GM21717 (cell line): ENCODE results near the gene LRRC4.

ENCODE experiments used
- ATAC-seq: cut with Tn5 transposase; IDR thresholded peaks from one replicate; pipeline ENCODE4 v1.9.1; 2021; ENCODE audit warnings: mild to moderate bottlenecking, moderate library complexity; ENCODE audit not compliant: unreplicated experiment

LRRC4 gene

DNA sequence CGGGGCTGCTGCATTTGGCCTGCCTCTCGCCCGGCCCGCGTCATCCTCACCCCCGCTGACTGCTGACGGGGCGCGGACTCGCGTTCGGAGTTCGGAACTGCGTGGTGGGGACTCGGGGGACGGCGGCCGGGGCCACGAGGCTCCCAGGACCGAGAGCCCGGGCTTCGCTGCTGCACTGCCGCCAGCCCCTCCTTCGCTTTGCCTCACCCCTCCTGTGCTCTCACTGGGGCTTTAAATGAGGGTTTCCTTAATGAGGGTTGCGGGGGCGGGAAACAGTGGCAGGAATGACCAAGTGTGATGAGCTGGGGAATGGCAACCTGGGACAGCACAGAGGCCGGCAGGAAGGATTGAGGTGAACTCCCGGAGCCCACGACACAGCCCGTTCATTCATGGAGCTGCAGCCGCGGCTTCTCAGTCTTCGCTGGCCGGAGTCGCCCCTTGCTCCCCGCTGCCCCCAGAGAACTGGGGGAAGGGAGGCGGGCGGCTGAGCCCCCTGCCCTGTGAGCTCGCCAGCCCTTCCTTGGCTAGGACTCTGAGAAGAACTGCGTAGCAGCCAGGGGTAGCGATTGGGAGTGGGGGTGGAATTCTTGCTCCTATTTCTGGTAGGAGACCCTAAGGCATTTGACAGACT, 1.5 kb upstream of the LRRC4 start:
- ATAC-seq = no peak

DNA sequence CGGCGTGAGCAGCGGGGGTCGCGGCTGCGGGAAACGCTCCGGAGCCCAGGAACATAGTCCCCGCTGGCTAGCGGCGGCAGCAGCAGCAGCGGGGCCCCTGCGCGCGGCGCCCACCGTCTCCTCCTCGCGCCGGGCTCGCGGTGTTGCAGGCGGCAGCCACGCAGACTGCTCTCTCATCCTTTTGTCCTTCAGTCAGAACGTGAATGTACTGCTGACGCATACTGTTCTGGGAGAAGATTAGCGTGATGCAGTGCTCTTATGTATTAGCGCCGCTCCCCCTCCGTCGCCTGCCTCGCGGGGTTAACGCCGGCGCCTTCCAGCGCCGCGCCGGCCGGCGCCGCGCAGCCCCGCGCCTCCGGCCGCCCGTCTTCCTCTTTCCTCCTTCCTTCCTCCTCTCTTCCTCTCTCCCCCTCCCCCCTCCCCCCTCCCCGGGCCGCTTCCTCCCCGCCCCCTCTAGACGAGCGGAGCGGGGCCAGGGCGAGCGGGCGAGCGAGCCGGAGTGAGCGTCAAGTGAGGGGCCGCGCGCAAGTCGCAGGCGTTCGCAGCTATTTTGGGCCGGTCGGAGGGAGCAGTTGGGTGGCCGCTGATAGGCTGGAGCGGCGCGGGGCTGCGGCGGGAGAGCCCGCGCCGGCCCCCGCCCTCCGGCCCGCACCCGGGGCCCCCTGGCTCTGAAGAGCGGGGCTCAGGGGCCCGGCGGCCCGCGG, 816 bp upstream of the LRRC4 start:
- ATAC-seq = peak; percentile 55

DNA sequence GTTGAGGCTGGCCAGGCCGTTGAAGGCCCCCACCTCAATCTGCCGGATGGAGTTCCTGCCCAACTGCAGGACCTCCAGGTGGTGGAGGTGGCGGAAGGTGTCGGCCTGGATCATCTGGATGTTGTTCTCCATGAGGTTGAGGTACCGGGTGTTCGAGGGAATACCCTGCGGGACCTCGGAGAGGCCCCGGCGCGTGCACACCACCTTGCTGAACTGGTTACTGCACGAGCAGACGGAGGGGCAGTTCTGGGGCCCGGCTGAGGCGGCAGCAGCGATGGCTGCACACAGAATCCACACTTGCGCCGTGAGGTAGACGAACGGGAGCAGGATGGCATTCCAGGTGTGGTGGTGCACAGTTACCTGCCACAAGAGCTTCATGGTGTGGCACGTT, 979 bp downstream of the LRRC4 start:
- ATAC-seq = no peak

DNA sequence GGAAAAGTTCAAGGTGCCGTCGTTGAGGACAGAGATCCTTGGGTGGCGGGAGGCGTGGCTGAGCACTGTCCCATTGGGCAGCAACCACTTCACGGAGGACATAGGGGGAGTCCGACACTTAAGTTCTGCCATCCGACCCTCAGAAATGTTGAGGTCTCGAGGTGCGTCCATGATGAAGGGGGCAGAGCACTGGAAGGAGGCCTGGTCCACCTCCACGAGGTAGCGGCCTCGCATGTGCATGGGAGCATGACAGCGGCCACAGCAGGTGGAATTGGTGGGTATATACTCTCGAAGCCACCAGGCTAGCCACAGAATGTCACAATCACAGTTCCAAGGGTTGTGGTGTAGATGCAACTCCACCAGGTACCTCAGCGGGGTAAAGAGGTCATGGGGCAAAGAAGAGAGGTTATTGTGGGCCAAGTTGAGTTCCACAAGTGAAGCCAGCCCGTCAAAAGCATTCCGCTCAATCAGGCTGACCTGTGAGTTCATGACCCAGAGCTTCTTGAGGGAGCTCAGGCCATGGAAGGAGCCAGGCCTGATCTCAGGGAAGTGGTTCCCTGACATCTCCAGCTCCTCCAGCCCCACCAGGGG, 1.7 kb downstream of the LRRC4 start:
- no peak for ATAC-seq

DNA sequence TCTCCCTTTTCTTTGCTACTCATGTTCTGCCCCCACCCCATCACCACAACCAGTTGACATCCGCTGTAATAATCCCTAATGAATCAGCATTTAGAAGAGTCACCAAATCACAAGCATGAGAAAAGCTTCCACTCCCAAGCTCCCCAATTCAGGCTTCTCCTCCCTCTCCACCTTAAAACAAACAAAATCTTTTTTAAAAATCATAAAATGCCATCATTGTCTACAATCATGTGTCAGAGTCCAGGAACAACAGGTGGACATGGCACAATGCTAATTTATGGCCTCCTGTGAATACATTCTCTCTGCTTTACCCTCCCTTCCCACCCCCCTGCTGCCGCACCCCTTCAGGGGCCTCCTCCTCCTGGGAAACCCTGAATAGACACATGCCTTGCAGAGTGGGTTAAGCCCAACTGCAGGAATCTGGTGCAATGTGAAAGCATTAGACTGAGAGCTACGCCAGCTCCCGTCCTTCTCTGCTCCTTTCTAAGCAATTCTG, 3.7 kb downstream of the LRRC4 start:
- no peak for ATAC-seq

DNA sequence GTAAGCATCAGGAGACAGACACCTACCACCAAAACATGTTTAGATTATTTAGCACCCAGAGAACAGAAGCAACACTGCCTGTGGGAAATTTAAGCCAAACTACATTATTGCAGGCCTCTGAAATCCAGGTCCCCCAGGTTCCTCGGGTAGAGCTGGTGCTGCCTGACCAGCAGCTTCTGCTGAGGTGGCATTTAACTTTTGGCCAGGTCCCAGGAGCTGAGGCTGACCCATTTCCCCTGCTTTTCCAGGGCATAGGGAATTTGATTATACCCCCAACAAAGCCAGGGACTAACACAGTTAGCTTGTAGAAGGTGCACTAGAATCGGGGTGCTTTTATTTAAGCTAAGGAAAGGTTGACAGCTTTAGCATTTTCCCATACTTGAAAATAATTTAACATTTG, 4.7 kb downstream of the LRRC4 start:
- ATAC-seq = no peak

DNA sequence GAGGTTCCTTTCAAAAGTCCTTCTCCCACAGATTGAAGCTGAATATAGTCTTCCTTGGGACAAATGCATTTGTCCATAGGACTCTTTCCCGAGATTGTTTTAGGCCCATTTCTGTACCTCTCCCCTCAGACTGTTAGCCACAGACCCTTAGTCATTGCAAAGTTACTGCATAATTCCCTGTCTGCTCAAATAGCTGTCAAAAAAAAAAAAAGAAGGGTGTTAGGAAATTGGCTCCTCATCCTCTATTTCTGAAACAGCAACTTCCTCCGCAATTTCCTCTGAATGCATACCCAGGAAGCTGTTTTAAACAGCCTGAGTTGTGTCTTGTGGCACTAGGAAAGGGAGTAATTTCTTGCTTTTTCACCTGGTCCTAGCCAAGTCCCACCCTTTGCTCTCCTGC, 5.4 kb downstream of the LRRC4 start:
- no peak for ATAC-seq

DNA sequence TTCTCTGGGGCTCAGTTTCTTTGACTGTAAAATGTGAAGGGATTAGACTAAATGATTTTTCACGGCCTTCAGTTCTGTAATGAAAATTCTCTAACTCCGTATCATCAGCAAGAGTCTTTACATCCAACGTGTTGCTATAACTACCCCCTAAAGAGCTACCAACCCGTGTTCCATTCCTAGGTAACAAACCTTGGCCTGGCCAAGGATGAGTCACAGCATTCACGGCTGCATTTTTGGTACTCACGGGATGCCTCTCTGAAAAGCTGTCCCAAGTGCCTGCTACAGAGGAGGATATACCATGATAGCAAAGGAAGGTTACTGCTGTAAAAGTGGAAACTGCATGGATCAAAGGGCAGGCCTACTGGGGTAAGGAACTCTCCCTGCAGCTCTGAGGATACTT, 5.9 kb downstream of the LRRC4 start:
- no peak for ATAC-seq

DNA sequence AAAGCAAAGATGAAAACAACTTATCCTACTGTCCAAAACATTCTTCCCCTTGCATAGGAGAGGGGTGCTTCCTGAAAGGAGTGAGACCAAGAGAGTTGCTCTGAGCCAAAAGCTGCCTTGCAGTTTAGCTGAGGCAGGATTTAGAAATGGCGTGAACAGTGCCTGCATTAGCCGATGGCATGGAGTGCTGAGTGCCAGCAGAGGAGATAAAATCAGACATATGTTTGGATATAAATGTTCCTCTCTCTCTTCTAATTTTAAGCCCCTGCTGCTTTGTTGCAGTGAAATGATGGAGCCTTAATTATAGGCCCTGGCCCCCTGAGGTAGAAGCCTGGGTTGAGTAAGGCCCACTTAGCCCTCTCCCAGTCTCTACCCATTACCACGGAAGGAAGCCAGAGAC, 7.1 kb downstream of the LRRC4 start:
- no peak for ATAC-seq

DNA sequence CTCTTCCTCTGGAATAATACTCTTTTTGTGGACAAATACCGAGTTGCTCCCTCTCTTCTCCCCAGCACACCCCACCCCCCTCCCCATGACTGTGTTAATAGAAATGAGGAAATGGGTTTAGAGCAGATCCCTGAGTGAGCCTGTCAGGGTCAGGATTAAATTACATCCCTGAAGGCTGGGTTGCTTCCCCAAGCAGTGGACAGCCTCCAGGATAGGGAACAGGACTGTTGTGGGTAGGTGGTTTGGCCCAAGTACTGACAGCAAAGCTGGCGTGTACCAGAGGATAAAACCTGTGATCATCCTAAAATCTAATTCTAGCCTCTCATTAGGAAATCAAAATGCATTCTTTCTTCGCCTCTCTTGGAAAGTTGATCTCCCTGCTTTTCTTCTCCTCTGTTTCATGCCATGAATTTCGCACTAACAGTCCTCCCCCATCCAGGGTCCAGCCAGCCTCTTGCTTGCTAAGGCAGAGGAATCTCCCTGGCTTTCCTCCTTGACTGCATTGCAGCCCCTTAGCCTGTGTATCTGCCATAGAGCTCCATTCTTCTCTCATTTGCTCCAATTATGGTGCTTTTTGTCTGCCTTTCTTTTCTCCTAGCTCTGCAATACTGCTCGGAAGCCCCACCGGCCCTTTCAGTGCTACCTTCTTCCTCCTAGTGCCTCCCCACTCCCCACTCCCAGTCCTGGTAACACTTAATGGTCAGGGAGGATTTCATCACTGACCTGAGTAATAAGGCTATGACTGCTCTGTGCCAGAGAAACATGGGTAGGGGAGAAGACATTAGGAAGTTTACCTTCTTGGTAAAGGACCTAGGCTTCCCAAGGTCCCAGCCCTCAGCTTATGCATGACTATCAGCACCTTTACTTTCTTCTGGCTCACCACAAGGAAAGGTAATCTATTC, 8.4 kb downstream of the LRRC4 start:
- no peak for ATAC-seq

DNA sequence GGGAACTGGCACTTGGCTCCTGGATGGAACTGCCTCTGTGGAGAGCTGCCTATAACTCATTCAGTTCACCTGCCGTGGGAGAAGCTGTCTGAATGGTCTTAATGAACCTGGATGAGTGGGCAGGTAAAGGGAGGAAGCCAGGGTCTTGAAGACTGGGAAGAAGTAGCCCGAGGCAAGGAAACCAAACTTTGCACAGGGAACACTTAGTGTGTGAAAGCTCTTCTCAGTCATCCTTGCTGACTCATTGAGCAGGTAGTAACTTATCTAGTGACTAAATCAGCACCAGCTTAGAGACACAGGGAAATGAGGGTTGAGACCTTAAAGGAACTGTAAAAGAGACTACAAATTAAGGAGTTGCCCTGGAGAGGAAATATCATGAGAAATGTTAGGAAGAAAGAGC, 9.9 kb downstream of the LRRC4 start:
- ATAC-seq = no peak

DNA sequence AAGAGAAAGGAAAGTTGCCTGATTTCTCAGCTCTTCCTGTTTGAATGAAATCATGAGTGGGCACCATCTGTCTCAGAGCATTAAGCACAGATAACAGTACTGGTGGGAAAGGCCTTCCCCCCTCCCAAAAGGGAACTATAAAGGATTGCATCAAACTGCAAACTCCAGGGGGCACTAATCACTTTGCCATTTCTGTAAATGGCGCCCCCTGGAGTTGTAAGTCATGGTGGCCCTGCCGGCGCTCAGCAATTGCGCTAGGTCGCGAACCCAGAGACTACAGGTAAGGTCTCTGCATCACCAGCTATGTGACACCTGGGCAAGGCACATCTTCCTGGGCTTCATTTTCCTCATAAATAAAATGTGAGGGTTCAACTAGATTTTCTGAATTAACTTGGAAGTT, 11.1 kb downstream of the LRRC4 start:
- ATAC-seq = no peak

DNA sequence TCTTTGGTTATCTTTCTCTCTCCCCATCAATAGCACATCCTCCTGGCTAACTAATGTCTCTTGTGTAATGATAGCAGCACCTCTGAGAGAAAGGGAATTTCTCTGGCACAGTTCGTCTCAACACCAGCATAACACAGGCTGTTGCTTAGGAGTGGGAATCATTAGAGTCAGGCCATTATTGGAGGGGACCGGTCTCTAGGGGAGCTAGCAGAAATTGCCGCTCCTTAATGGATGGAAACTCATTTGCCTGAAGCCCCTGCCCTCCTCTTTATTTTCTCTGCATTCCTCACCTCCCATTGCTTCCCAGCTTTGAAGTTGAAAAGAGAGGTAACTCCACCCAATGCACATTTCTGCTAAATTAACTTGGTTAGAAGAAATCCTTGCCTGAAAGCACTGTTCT, 11.9 kb downstream of the LRRC4 start:
- ATAC-seq = no peak

DNA sequence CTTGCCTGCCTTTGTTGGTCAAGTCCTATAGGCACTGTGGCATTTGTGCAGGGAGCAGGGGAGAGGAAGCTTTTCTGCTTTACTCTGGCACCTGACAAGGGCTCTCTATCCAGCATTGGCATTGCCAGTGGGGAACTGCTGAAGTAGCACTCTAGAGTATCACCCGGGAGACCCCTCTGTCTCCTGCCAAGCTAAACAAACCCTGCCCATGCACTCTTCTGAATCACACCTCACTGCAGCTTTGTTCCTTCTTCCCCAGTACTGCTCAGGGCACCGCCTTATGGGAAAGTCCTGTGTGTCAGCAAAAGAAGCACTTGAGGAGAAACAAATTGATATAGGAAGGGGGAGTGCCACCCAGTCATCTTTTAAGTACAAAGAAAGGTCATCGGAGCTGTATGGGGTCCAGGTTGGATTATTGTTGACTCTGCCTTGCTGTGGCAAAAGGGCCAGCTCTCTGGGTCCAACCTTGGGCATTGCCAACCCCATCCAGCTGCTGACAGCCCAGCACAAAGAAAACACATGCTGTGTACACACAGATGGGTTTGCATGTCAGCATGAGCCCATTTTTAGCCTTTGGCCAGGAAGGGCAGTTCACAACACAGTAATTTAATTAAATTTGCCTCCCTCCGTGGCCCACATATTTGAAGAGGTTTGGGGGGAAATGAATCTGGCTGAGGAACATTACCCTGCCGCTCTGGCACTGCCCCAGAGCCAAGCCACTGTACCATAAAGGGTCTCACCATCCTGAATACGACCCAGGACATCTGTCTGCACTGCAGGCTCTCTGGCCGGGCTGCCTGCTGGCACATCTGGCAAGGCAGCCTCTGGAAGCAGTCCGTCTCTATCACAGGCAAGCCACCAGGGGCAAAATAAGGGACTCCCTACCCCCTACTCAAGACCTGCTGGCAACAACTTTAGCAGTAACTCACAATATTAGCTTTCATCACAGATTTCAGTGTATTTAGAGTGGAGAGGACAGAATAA, 13.1 kb downstream of the LRRC4 start:
- no peak for ATAC-seq

DNA sequence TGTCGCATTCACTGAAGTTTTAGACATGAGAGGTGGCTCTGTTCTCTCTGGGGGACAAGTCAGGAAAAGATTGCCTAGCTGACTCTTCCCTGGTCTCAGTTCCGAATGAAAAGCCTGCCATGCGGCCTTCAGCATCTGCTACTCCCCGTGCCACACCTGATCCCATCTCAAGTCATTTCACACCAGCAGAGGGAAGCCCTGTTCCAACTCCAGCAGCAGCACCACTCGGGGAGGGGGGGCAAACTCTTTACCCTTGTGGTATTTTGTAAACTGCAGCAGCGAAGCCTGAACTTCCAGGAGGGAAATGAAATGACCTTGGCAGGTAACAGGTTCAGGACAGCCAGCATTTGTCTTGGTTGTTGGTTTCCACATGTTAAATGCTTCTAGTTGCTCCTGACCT, 13.8 kb downstream of the LRRC4 start:
- ATAC-seq = no peak

DNA sequence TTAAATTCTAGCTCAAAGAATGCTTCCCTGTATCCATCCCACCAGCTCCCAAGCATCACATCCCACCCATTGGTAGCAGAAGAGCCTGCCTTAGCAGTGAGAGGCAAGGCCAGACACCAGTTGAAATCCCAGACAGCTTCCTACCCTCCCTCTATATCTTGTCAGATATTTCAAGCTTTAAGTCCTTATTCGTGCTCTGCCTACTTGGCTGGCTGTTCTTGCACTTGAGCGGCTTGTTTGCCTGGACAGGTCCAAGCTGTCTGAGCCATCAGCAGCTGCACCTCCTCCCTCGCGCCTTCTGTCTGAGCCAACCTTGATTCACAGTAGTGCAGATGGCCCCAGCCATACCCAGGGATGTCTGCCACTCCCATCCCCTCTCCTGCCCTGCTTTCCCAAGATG, 16.4 kb downstream of the LRRC4 start:
- ATAC-seq = no peak

DNA sequence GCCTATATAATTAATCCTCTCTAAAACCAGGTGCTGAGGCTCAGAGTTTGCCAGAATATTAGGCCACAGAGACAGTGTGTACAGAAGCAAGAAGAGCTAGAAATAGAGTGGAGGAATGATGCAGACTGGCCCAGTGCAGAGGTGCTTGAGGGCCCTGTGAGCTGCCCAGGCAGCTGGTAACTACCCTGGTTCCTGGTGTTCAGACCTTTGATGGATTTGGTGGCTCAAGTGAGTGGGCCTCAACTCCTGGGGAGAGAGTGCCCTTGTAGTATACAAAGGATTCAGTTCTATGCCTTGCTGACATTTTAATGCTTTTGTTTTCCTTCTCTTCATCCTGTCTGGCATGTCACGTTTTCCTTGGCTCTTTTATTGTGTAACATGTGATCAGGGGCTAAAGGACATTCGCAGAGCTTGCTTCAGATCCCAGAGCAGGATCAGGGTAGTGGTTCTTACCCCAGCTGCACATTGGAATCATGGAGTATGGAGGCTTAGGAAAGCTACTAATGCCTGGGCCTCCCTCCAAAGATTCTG, 20.0 kb downstream of the LRRC4 start:
- no peak for ATAC-seq

DNA sequence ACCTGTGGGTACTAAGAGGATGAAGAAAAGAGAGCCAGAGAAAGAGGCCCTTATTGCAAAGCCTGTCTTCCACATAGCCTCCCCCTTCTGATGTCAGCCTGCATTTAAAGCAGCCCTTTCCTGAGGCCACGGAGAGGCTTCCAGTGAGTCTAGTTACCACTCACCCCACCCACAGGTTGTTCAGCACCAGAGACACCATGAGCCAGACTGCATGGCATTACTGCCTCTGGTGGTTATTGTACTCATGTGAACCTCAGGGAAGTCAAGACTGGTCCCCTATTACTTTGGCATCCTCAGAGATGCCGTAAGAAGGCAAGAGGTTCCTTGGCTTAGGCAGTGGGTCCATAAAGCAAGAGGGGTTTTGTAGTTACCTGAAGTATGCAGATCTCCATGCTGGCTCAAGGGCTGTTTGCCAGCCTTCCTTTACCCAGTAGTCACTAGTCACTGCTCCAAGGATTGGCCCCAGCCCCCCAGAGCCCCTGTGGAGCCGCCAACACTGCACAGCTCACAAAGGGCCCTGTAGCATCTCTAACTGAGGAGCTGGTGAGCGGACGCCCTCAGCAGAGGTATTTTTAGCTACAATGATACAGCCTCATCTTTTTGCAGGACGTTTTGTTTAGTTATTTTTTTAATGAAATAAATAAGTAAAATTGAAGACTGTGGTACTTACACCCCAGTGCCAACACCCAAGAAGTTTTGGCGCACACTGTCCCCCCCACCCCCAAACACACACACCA, 20.7 kb downstream of the LRRC4 start:
- ATAC-seq = no peak

DNA sequence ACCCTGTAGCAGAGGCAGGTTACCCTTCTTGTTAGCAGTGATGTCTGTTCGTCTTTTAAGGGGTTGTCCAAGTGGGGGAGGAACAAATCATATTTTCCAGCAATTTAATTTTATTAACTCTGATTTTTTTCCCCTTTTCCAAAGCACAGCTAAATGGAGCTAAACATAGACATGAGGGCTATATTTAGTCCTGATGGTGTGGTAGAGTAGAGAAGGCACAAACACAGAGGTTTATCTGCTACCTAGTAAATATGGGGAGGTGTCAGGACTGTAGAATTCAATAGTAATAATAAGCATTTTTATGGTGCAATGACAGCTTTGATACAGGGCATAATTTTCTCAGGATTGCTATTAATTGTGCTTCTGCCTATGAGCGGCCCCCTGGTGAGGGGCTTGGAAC, 22.5 kb downstream of the LRRC4 start:
- no peak for ATAC-seq
